ENCODE measurements around the gene NRIP1. TPM values are rescaled to one million over a fixed set of nuclear protein-coding genes. Genes with fewer than 3 reads are reported as not detected.
A peak's percentile ranks its signal among the peaks of the same experiment; 100 is the strongest.

The NRIP1 gene
- total RNA-seq, 1 donor from 2014 or later = 104 TPM

DNA sequence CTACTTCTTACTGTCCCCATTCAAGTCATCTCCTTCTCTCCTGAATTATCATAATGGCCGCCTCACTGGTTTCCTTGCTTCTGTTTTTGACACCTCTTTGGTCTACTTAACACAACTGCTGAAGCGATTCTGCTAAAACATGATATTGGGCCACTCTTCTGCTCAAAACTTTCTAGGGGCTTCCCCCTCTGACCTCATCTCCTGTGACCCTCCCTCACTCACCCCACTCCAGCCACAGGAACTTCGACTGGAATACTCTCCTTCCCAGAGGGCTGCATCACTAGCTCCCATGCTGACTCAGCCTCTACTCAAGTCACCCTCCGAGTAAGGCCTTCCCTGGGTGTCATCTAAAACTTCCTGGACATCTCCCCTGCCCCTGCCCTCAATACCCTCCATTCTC lies 35.7 kb downstream of the NRIP1 start:
- Mint-ChIP-seq H3K27me3 (ENCODE audit: low read depth) (no peaks in the 10 kb centered on the region), H3K4me3 (no peak overlapping the region), H3K36me3 (peaks cover 17% of the 10 kb centered on the region), H3K4me1 (peaks cover 21% of the 10 kb centered on the region), H3K27ac (peak overlapping the region; percentile 13), H3K9me3 (peaks cover 6% of the 10 kb centered on the region)
- no peak for DNase-seq (ENCODE audit: low spot score in 2 of 2, unreplicated experiment in 2 of 2)
- TF ChIP-seq, protein P1, sequence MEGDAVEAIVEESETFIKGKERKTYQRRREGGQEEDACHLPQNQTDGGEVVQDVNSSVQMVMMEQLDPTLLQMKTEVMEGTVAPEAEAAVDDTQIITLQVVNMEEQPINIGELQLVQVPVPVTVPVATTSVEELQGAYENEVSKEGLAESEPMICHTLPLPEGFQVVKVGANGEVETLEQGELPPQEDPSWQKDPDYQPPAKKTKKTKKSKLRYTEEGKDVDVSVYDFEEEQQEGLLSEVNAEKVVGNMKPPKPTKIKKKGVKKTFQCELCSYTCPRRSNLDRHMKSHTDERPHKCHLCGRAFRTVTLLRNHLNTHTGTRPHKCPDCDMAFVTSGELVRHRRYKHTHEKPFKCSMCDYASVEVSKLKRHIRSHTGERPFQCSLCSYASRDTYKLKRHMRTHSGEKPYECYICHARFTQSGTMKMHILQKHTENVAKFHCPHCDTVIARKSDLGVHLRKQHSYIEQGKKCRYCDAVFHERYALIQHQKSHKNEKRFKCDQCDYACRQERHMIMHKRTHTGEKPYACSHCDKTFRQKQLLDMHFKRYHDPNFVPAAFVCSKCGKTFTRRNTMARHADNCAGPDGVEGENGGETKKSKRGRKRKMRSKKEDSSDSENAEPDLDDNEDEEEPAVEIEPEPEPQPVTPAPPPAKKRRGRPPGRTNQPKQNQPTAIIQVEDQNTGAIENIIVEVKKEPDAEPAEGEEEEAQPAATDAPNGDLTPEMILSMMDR (IDR thresholded peaks at IDR 0.05; ENCODE audit: unreplicated experiment) = no peak

DNA sequence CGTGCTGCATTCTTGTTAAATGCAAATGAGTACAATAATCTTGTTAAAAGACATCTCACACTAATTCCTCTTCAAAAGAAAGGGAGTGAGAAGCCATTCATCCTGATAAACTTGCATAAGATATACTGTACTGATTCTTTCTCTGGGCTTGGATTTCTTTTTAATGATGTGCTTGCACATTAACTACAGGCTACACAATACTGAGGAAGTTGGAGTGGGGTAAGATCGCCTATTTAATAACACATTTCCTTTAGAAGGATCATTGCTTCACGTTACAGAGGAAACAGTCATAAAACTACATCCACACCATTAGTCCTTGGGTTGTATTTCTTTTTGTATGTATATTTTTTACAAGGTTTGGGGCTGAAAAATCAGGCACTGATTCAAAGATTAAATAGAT lies 36.6 kb downstream of the NRIP1 start:
- Mint-ChIP-seq H3K4me1 (peaks cover 20% of the 10 kb centered on the region), H3K36me3 (peaks cover 17% of the 10 kb centered on the region), H3K27ac (peak overlapping the region; percentile 52), H3K4me3 (no peak overlapping the region), H3K9me3 (peaks cover 6% of the 10 kb centered on the region), H3K27me3 (ENCODE audit: low read depth) (no peaks in the 10 kb centered on the region)
- TF ChIP-seq, protein P1 (IDR thresholded peaks at IDR 0.05; ENCODE audit: unreplicated experiment) = no peak
- no peak for DNase-seq (ENCODE audit: low spot score in 2 of 2, unreplicated experiment in 2 of 2)

DNA sequence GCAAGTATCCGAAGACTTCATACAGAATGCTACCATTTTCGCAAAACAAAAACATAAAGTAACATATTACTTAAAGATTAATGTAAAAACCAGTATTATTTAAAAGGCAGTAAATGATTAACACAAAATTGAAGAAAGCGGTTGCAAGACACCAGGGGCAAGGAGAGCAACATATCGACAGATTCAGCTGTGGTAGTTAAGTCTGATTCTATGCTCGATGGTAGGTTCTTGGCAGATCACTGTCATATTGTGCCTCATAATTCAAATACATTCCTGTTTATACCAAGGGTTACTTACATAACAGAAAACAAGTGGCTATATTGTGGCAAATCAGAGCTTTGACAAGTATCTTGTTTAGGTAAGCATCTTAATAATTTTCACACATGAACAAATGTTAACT lies 37.7 kb downstream of the NRIP1 start:
- no peak overlapping the region for H3K27ac Mint-ChIP-seq
- H3K27me3 Mint-ChIP-seq (ENCODE audit: low read depth) = no peaks in the 10 kb centered on the region
- TF ChIP-seq, protein P1 (IDR thresholded peaks at IDR 0.05; ENCODE audit: unreplicated experiment) = no peak
- H3K4me1 Mint-ChIP-seq = peaks cover 20% of the 10 kb centered on the region
- H3K4me3 Mint-ChIP-seq = no peak overlapping the region
- H3K36me3 Mint-ChIP-seq = peaks cover 22% of the 10 kb centered on the region
- H3K9me3 Mint-ChIP-seq = peaks cover 7% of the 10 kb centered on the region
- no peak for DNase-seq (ENCODE audit: low spot score in 2 of 2, unreplicated experiment in 2 of 2)

DNA sequence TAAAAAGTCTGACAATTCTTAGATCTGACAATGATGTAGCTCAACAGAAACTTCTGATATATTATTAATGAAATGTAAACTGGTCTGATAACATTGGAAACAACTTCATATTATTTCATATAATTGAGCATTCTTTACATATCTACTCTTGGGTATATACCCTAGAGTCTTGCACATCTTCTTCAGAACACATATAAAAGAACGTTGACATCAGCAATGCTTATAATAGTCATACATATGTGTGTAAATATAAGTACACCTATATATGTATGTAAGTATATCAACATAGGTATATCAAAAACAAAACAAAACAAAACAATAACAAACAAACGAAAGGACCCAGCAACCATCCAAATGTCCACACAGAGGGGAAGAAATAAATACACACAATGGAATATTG lies 38.4 kb downstream of the NRIP1 start:
- no peaks in the 10 kb centered on the region for H3K27me3 Mint-ChIP-seq (ENCODE audit: low read depth)

DNA sequence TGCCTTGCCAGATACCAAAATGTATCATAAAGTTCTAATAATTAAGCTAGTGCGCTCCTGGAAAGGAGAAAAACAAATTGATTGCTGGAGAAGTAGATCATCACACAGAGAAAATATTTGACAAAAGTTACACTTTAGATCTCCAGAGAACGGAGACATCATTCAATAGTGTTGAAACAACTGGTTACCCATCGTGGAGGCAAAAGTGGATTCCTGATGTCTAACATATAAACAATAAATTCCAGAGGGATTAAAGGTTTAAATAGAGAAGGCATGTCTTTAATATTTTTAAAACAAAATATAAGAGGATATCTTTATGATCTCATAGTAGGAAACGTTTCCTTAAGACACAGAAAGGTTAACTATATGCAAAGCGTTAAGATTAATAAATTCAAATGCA lies 41.0 kb downstream of the NRIP1 start:
- TF ChIP-seq, protein P1 (IDR thresholded peaks at IDR 0.05; ENCODE audit: unreplicated experiment) = no peak
- H3K4me3 Mint-ChIP-seq = no peak overlapping the region
- no peaks in the 10 kb centered on the region for H3K27me3 Mint-ChIP-seq (ENCODE audit: low read depth)
- peaks cover 18% of the 10 kb centered on the region for H3K4me1 Mint-ChIP-seq
- DNase-seq (ENCODE audit: low spot score in 2 of 2, unreplicated experiment in 2 of 2) = no peak
- H3K27ac Mint-ChIP-seq = peak overlapping the region; percentile 76
- H3K36me3 Mint-ChIP-seq = peaks cover 20% of the 10 kb centered on the region
- H3K9me3 Mint-ChIP-seq = peaks cover 6% of the 10 kb centered on the region

More for the DNA sequence above, 38.4 kb downstream of the NRIP1 start:
- Mint-ChIP-seq H3K27ac (peak overlapping the region; percentile 63), H3K4me3 (no peak overlapping the region), H3K4me1 (peaks cover 20% of the 10 kb centered on the region), H3K9me3 (peaks cover 9% of the 10 kb centered on the region), H3K36me3 (peaks cover 24% of the 10 kb centered on the region)
- no peak for DNase-seq (ENCODE audit: low spot score in 2 of 2, unreplicated experiment in 2 of 2)
- TF ChIP-seq, protein P1 (IDR thresholded peaks at IDR 0.05; ENCODE audit: unreplicated experiment) = no peak

All from mesothelial cell of epicardium (in vitro differentiated cells).